Lower lobe of right lung (tissue), 2 donors: ENCODE measurements around the gene ATP10A. TPM values are rescaled to one million over a fixed set of nuclear protein-coding genes. Genes with fewer than 3 reads are reported as not detected.

Experiments
- ATAC-seq, 2 donors: fragments of 200-7000 bp; cut with Tn5 transposase; one replicate each; pipeline ENCODE4 v1.9.1; 2020 to 2022; ENCODE audit warnings: mild to moderate bottlenecking in 2 of 2, moderate library complexity in 2 of 2
- DNase-seq: peaks from one replicate; pipeline ENCODE4 v3.0.0-alpha.2; 2020
- H3K27ac ChIP-seq: fragments of 200-600 bp; one replicate; pipeline ENCODE4 v1.8.0; 2022
- H3K27me3 ChIP-seq: fragments of 200-600 bp; one replicate; pipeline ENCODE4 v1.8.0; 2022; ENCODE audit warnings: low read depth
- H3K36me3 ChIP-seq: fragments of 200-600 bp; one replicate; pipeline ENCODE4 v1.8.0; 2022; ENCODE audit warnings: mild to moderate bottlenecking
- H3K4me1 ChIP-seq: fragments of 200-600 bp; one replicate; pipeline ENCODE4 v1.8.0; 2022
- H3K4me3 ChIP-seq: fragments of 200-600 bp; one replicate; pipeline ENCODE4 v1.8.0; 2022; ENCODE audit warnings: mild to moderate bottlenecking
- H3K9me3 ChIP-seq: fragments of 200-600 bp; one replicate; pipeline ENCODE4 v1.8.0; 2022
- CTCF ChIP-seq: fragments of 200-600 bp; IDR thresholded peaks from one replicate; pipeline ENCODE4 v1.8.0; 2022; ENCODE audit warnings: antibody characterized with exemption, mild to moderate bottlenecking
- intact Hi-C: fragments of 100-400 bp; cut with DNase I; formaldehyde crosslinking; loops from one replicate; pipeline ENCODE4 v1.11.0; 2022
- total RNA-seq: library from RNA; stranded (reverse); fragmentation: NEBNext Ultra II Directional; extraction: Animal tissue kit (Norgen Biotek cat#: 25700); gene quantifications from one replicate; pipeline ENCODE4 v1.2.1, GENCODE V29; 2021
- donor health status: DM: no; HTN: yes; CAD: no; lungs with severe emphysema.

ATP10A gene
- total RNA-seq, 1 donor from 2014 or later, result 43.5 TPM

- ATAC-seq (peak; percentile 68 to 76), DNase-seq (peak; percentile 72)
- Histone ChIP-seq H3K9me3 (no peaks in the 10 kb centered on the region), H3K4me1 (peaks cover 43% of the 10 kb centered on the region), H3K4me3 (peak overlapping the region; percentile 70), H3K27me3 (peaks cover 10% of the 10 kb centered on the region), H3K27ac (peak overlapping the region; percentile 84), H3K36me3 (no peaks in the 10 kb centered on the region)
- intact Hi-C loops, result no loop called here
- TF ChIP-seq CTCF, result no peak
These were observed 536 bp downstream of the ATP10A start for GRCh38 chr15:25862472-25863110.

GRCh38 chr15:25862071-25862471, 1.1 kb downstream of the ATP10A start:
- TF ChIP-seq CTCF, result no peak
- peaks cover 10% of the 10 kb centered on the region for H3K27me3 ChIP-seq
- intact Hi-C loops, result no loop called here
- H3K4me3 ChIP-seq, result peak overlapping the region; percentile 70
- ATAC-seq (peak; percentile 50 to 61), DNase-seq (no peak)
- no peaks in the 10 kb centered on the region for H3K36me3 ChIP-seq
- H3K4me1 ChIP-seq, result peaks cover 43% of the 10 kb centered on the region
- H3K27ac ChIP-seq, result peak overlapping the region; percentile 84
- H3K9me3 ChIP-seq, result no peaks in the 10 kb centered on the region

- no peak for TF ChIP-seq CTCF
- peaks cover 10% of the 10 kb centered on the region for H3K27me3 ChIP-seq
- intact Hi-C loops, result no loop called here
- ATAC-seq (peak in 1 of 2 donors; percentile 19), DNase-seq (no peak)
- peak overlapping the region; percentile 70 for H3K4me3 ChIP-seq
- H3K27ac ChIP-seq, result peak overlapping the region; percentile 84
- H3K4me1 ChIP-seq, result peaks cover 43% of the 10 kb centered on the region
- H3K36me3 ChIP-seq, result no peaks in the 10 kb centered on the region
- H3K9me3 ChIP-seq, result no peaks in the 10 kb centered on the region
These were observed 2.0 kb downstream of the ATP10A start for GRCh38 chr15:25860885-25861866.

GRCh38 chr15:25859838-25860645, 3.1 kb downstream of the ATP10A start:
- TF ChIP-seq CTCF, result no peak
- DNase-seq, result no peak
- intact Hi-C loops, result no loop called here

More at GRCh38 chr15:25859838-25860645, 3.1 kb downstream of the ATP10A start:
- peak overlapping the region; percentile 84 for H3K27ac ChIP-seq
- peak; percentile 27 to 43 for ATAC-seq
- peak overlapping the region; percentile 70 for H3K4me3 ChIP-seq
- H3K27me3 ChIP-seq, result peaks cover 10% of the 10 kb centered on the region
- no peaks in the 10 kb centered on the region for H3K36me3 ChIP-seq
- H3K9me3 ChIP-seq, result no peaks in the 10 kb centered on the region
- H3K4me1 ChIP-seq, result peaks cover 43% of the 10 kb centered on the region
